IPS DF 4.7 (cell line): ENCODE results near the gene AGFG2.

ENCODE experiments used
- DNase-seq: peaks from one replicate; pipeline ENCODE4 v3.0.0-alpha.2; 2013; ENCODE audit warnings: low spot score; ENCODE audit errors: extremely low read depth

Gene AGFG2

GRCh38 chr7:100572281-100572948, 33.4 kb downstream of the AGFG2 start:
- no peak for DNase-seq

GRCh38 chr7:100572949-100573675, 34.1 kb downstream of the AGFG2 start:
- no peak for DNase-seq

GRCh38 chr7:100573691-100574361, 34.8 kb downstream of the AGFG2 start, which contains the start of gene SAP25:
Gene SAP25 (minus strand): TSS chr7:100573900. CDS start chr7:100573742, 158 bp downstream.
- DNase-seq: no peak

GRCh38 chr7:100574362-100575205, 35.6 kb downstream of the AGFG2 start:
- DNase-seq: no peak

GRCh38 chr7:100575206-100575631, 36.2 kb downstream of the AGFG2 start:
- DNase-seq: no peak

- DNase-seq: no peak
These were observed 36.9 kb downstream of the AGFG2 start for GRCh38 chr7:100575746-100576383.

GRCh38 chr7:100576384-100576993, 37.5 kb downstream of the AGFG2 start:
- no peak for DNase-seq

GRCh38 chr7:100577103-100577502, 38.1 kb downstream of the AGFG2 start:
- no peak for DNase-seq

- no peak for DNase-seq
These were observed 38.5 kb downstream of the AGFG2 start for GRCh38 chr7:100577507-100577906.

GRCh38 chr7:100578246-100579183, 39.5 kb downstream of the AGFG2 start:
- DNase-seq: no peak

- DNase-seq: no peak
These were observed 41.7 kb downstream of the AGFG2 start for GRCh38 chr7:100580466-100581283.

GRCh38 chr7:100582041-100582579, 43.1 kb downstream of the AGFG2 start:
- no peak for DNase-seq

- no peak for DNase-seq
These were observed 43.6 kb downstream of the AGFG2 start for GRCh38 chr7:100582650-100583049.

- no peak for DNase-seq
These were observed 44.4 kb downstream of the AGFG2 start for GRCh38 chr7:100583132-100584053.

- DNase-seq: no peak
These were observed 45.2 kb downstream of the AGFG2 start for GRCh38 chr7:100584054-100584682.

- no peak for DNase-seq
These were observed 45.9 kb downstream of the AGFG2 start for GRCh38 chr7:100584683-100585510.
